WTC11 (cell line): Measurements from ENCODE around the gene OCA2. TPM values are rescaled to one million over a fixed set of nuclear protein-coding genes. Genes with fewer than 3 reads are reported as not detected.

Experiments used
- ATAC-seq: fragments of 200-7000 bp; cut with Tn5 transposase; 2 replicates; pipeline ENCODE4 v1.10.0; 2021; ENCODE audit warnings: mild to moderate bottlenecking, moderate library complexity
- CTCF ChIA-PET: fragments of 300-600 bp; sonication (Branson Sonifier 250); formaldehyde crosslinking; loops from one replicate; lab custom pipeline; 2021; ENCODE audit warnings: antibody characterized with exemption; lab: Charles Lee
- POLR2A ChIA-PET: fragments of 350-600 bp; sonication (Branson Sonifier 250); formaldehyde crosslinking; loops from one replicate; lab custom pipeline; 2021; ENCODE audit warnings: antibody characterized with exemption; lab: Charles Lee
- DNase-seq: peaks from one replicate; pipeline ENCODE4 v3.0.0; 2021; ENCODE audit warnings: low spot score
- H3K27ac Mint-ChIP-seq: 2 replicates; pipeline ENCODE4 v1.8.0; 2021; ENCODE audit warnings: mixed read lengths
- H3K27me3 Mint-ChIP-seq: 2 replicates; pipeline ENCODE4 v1.8.0; 2021; ENCODE audit warnings: low read depth, mild to moderate bottlenecking, moderate library complexity, mixed read lengths
- H3K36me3 Mint-ChIP-seq: 2 replicates; pipeline ENCODE4 v1.8.0; 2021; ENCODE audit warnings: mixed read lengths
- H3K4me1 Mint-ChIP-seq: 2 replicates; pipeline ENCODE4 v1.8.0; 2022; ENCODE audit warnings: mixed read lengths
- H3K4me3 Mint-ChIP-seq: 2 replicates; pipeline ENCODE4 v1.8.0; 2021; ENCODE audit warnings: mild to moderate bottlenecking, moderate library complexity, mixed read lengths
- H3K9me3 Mint-ChIP-seq: 2 replicates; pipeline ENCODE4 v1.8.0; 2021; ENCODE audit warnings: mixed read lengths
- ATF1 ChIP-seq: sonication (generic); formaldehyde crosslinking; IDR thresholded peaks from 2 replicates; pipeline ENCODE4 v1.8.1; 2023; ENCODE audit warnings: mild to moderate bottlenecking, moderate library complexity, missing genetic modification reagents
- CREB1 ChIP-seq: sonication (generic); formaldehyde crosslinking; IDR thresholded peaks from 2 replicates; pipeline ENCODE4 v1.8.0; 2023; ENCODE audit warnings: mild to moderate bottlenecking, missing genetic modification reagents
- ELF4 ChIP-seq: sonication (generic); formaldehyde crosslinking; IDR thresholded peaks from 2 replicates; pipeline ENCODE4 v1.8.1; 2022; ENCODE audit warnings: low read depth, mild to moderate bottlenecking, moderate library complexity, missing genetic modification reagents
- FOXK1 ChIP-seq: sonication (generic); formaldehyde crosslinking; IDR thresholded peaks from 2 replicates; pipeline ENCODE4 v1.8.0; 2022; ENCODE audit warnings: mild to moderate bottlenecking, moderate library complexity, missing genetic modification reagents
- HMGA2 ChIP-seq: fragments of 250-450 bp; sonication (Bioruptor Pico); IDR thresholded peaks from 2 replicates; pipeline ENCODE4 v1.4.0; 2021; ENCODE audit warnings: mild to moderate bottlenecking, moderate library complexity
- JUN ChIP-seq: sonication (generic); formaldehyde crosslinking; IDR thresholded peaks from 2 replicates; pipeline ENCODE4 v1.8.0; 2023; ENCODE audit warnings: mild to moderate bottlenecking, missing genetic modification reagents
- MXD4 ChIP-seq: fragments of 250-450 bp; sonication (Bioruptor Pico); IDR thresholded peaks from 2 replicates; pipeline ENCODE4 v1.8.0; 2021; ENCODE audit warnings: mild to moderate bottlenecking, moderate library complexity, borderline replicate concordance
- NFATC4 ChIP-seq: fragments of 250-450 bp; sonication (Bioruptor Pico); IDR thresholded peaks from 2 replicates; pipeline ENCODE4 v1.9.0; 2021; ENCODE audit warnings: mild to moderate bottlenecking
- NFE2L1 ChIP-seq: sonication (generic); formaldehyde crosslinking; IDR thresholded peaks from 2 replicates; pipeline ENCODE4 v1.8.1; 2023; ENCODE audit warnings: missing genetic modification reagents
- NFYB ChIP-seq: sonication (generic); formaldehyde crosslinking; conservative IDR thresholded peaks from 2 replicates; pipeline ENCODE4 v1.8.0; 2022; ENCODE audit warnings: low read depth, missing genetic modification reagents
- NR3C1 ChIP-seq: sonication (generic); formaldehyde crosslinking; conservative IDR thresholded peaks from 2 replicates; pipeline ENCODE4 v1.8.1; 2023; ENCODE audit warnings: low read depth, mild to moderate bottlenecking, missing genetic modification reagents
- RELA ChIP-seq: sonication (generic); formaldehyde crosslinking; IDR thresholded peaks from 2 replicates; pipeline ENCODE4 v1.8.1; 2022; ENCODE audit warnings: missing genetic modification reagents, mild to moderate bottlenecking, borderline replicate concordance
- SMAD3 ChIP-seq: sonication (generic); formaldehyde crosslinking; IDR thresholded peaks from 2 replicates; pipeline ENCODE4 v1.8.0; 2022; ENCODE audit warnings: missing genetic modification reagents, mild to moderate bottlenecking, borderline replicate concordance
- SOX15 ChIP-seq: fragments of 250-450 bp; sonication (Bioruptor Pico); IDR thresholded peaks from 2 replicates; pipeline ENCODE4 v1.9.0; 2021; ENCODE audit warnings: mild to moderate bottlenecking
- ZNF138 ChIP-seq: sonication (generic); formaldehyde crosslinking; conservative IDR thresholded peaks from 2 replicates; pipeline ENCODE4 v1.8.1; 2022; ENCODE audit warnings: mild to moderate bottlenecking, moderate library complexity, missing genetic modification reagents
- ZNF232 ChIP-seq: sonication (generic); formaldehyde crosslinking; IDR thresholded peaks from 2 replicates; pipeline ENCODE4 v1.8.0; 2022; ENCODE audit warnings: mild to moderate bottlenecking, missing genetic modification reagents
- ZNF416 ChIP-seq: fragments of 250-450 bp; sonication (Bioruptor Pico); IDR thresholded peaks from 2 replicates; pipeline ENCODE4 v1.9.0; 2021; ENCODE audit warnings: mild to moderate bottlenecking, inconsistent platforms
- total RNA-seq: library from RNA; stranded (reverse); gene quantifications from 3 replicates; pipeline ENCODE4 v1.2.3, GENCODE V29; 2021
- TF ChIP-seq, protein P1 (sequence below): sonication (generic); formaldehyde crosslinking; conservative IDR thresholded peaks from 2 replicates; pipeline ENCODE4 v1.8.1; 2022; ENCODE audit warnings: mild to moderate bottlenecking, missing genetic modification reagents
- TF ChIP-seq, protein P2 (sequence below): fragments of 250-450 bp; sonication (Bioruptor Pico); IDR thresholded peaks from 2 replicates; pipeline ENCODE4 v1.8.0; 2021; ENCODE audit warnings: mild to moderate bottlenecking
- TF ChIP-seq, protein P3 (sequence below): sonication (generic); formaldehyde crosslinking; IDR thresholded peaks from 2 replicates; pipeline ENCODE4 v1.8.1; 2022; ENCODE audit warnings: missing genetic modification reagents, borderline replicate concordance
- TF ChIP-seq, protein P4 (sequence below): sonication (generic); formaldehyde crosslinking; IDR thresholded peaks from 2 replicates; pipeline ENCODE4 v1.8.0; 2022; ENCODE audit warnings: mild to moderate bottlenecking, missing genetic modification reagents
- TF ChIP-seq, protein P5 (sequence below): sonication (generic); formaldehyde crosslinking; IDR thresholded peaks from 2 replicates; pipeline ENCODE4 v1.8.1; 2023; ENCODE audit warnings: mild to moderate bottlenecking, missing genetic modification reagents

OCA2 gene
- total RNA-seq, 1 experiment from 2014 or later: 0.39 TPM

DNA sequence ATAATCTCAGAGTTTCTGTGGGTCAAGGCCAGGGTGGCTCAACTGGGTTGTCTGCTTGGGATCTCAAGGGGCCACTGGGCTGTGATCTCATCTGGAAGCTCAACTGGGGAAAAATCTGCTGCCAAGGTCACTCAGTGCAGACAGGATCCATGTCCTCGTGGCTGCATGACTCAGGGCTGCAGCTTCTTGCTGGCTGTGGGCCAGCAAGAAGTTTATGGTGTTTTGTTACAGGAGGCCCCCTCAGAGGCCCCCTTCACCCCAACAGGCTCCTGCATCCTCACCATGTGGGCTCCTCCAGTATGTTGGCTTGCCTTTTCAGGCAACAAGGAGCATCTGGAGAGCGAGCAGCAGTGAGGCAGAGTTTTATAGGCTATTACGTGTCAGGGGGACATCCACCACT lies 14.6 kb downstream of the OCA2 start:
- Mint-ChIP-seq H3K4me3 (no peak overlapping the region), H3K9me3 (peaks cover 21% of the 10 kb centered on the region), H3K36me3 (peaks cover 14% of the 10 kb centered on the region), H3K4me1 (peaks cover 6% of the 10 kb centered on the region; the same call in 1 of the 2 replicates), H3K27me3 (no peaks in the 10 kb centered on the region; the same call in none of the 2 replicates), H3K27ac (no peak overlapping the region)
- CTCF ChIA-PET: interaction anchor here (1.3 kb wide), 1 partner anchor 16 kb away, joined by 3 read pairs; no protein-coding TSS in a partner anchor
- ATAC-seq (no peak), DNase-seq (no peak)
- TF ChIP-seq, protein P1, sequence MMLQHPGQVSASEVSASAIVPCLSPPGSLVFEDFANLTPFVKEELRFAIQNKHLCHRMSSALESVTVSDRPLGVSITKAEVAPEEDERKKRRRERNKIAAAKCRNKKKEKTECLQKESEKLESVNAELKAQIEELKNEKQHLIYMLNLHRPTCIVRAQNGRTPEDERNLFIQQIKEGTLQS: no peak
- TF ChIP-seq, protein P2, sequence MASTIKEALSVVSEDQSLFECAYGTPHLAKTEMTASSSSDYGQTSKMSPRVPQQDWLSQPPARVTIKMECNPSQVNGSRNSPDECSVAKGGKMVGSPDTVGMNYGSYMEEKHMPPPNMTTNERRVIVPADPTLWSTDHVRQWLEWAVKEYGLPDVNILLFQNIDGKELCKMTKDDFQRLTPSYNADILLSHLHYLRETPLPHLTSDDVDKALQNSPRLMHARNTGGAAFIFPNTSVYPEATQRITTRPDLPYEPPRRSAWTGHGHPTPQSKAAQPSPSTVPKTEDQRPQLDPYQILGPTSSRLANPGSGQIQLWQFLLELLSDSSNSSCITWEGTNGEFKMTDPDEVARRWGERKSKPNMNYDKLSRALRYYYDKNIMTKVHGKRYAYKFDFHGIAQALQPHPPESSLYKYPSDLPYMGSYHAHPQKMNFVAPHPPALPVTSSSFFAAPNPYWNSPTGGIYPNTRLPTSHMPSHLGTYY: no peak
- POLR2A ChIA-PET: no interaction called here

DNA sequence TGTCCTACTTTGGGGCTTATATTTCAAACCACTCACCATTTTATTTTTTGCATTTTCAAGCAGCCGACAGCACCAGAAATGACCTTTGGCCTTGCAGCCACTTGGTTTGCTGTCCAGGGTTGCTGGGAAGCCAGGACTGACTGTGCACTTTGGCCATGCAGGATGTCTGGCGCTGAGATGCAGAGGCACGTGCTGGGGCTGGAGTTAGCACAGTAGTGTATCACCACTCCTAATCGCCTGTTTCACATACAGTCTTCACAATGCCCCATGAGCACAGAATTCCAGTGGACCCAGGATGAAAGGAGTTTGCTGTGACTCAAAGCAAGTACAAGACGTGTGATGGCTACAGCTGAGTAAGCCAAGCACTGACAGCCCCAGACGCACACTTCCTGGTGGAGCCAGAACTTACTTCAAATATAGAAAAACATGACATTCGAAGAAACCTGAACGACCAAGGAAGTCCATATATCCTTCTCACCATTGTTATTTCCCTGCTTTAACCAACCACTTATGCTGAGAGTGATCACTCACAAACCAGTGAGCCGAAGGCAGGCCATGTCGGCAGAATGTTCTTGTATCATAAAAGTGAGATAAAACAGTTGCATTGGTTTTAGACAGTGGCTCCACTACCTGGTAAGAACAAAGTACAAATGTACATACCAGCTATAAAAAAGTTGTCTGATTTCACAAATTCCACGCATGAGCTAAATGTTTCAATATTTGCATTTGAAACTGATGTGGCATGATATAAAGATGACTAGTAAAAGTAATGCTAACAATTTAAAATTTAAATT lies 16.0 kb downstream of the OCA2 start:
- Mint-ChIP-seq H3K27ac (no peak overlapping the region), H3K4me3 (no peak overlapping the region), H3K36me3 (peaks cover 2% of the 10 kb centered on the region), H3K9me3 (peaks cover 6% of the 10 kb centered on the region), H3K27me3 (no peaks in the 10 kb centered on the region; the same call in 1 of the 2 replicates)
- ChIA-PET POLR2A (no interaction called here), CTCF (no interaction called here)
- no peak for DNase-seq
- no peak for ATAC-seq
- no peak for TF ChIP-seq ZNF138 (CRISPR knock-in tag)
- TF ChIP-seq ELF4: no peak
- TF ChIP-seq, protein P3, sequence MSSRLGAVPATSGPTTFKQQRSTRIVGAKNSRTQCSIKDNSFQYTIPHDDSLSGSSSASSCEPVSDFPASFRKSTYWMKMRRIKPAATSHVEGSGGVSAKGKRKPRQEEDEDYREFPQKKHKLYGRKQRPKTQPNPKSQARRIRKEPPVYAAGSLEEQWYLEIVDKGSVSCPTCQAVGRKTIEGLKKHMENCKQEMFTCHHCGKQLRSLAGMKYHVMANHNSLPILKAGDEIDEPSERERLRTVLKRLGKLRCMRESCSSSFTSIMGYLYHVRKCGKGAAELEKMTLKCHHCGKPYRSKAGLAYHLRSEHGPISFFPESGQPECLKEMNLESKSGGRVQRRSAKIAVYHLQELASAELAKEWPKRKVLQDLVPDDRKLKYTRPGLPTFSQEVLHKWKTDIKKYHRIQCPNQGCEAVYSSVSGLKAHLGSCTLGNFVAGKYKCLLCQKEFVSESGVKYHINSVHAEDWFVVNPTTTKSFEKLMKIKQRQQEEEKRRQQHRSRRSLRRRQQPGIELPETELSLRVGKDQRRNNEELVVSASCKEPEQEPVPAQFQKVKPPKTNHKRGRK (CRISPR knock-in tag): no peak
- TF ChIP-seq NFATC4 (CRISPR knock-in tag): no peak
- TF ChIP-seq ZNF232 (CRISPR knock-in tag): no peak
- no peak for TF ChIP-seq MXD4 (CRISPR knock-in tag)
- no peak for TF ChIP-seq SMAD3 (CRISPR knock-in tag)
- TF ChIP-seq RELA (CRISPR knock-in tag): no peak
- TF ChIP-seq, protein P4, sequence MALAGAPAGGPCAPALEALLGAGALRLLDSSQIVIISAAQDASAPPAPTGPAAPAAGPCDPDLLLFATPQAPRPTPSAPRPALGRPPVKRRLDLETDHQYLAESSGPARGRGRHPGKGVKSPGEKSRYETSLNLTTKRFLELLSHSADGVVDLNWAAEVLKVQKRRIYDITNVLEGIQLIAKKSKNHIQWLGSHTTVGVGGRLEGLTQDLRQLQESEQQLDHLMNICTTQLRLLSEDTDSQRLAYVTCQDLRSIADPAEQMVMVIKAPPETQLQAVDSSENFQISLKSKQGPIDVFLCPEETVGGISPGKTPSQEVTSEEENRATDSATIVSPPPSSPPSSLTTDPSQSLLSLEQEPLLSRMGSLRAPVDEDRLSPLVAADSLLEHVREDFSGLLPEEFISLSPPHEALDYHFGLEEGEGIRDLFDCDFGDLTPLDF (CRISPR knock-in tag): no peak
- TF ChIP-seq ATF1 (CRISPR knock-in tag): no peak
- no peak for TF ChIP-seq FOXK1 (CRISPR knock-in tag)
- TF ChIP-seq SOX15: no peak
- no peak for TF ChIP-seq ZNF416 (CRISPR knock-in tag)
- TF ChIP-seq NFE2L1 (CRISPR knock-in tag): no peak
- no peak for TF ChIP-seq CREB1 (CRISPR knock-in tag)
- TF ChIP-seq JUN (CRISPR knock-in tag): no peak
- TF ChIP-seq NR3C1 (CRISPR knock-in tag): no peak
- TF ChIP-seq, protein P5, sequence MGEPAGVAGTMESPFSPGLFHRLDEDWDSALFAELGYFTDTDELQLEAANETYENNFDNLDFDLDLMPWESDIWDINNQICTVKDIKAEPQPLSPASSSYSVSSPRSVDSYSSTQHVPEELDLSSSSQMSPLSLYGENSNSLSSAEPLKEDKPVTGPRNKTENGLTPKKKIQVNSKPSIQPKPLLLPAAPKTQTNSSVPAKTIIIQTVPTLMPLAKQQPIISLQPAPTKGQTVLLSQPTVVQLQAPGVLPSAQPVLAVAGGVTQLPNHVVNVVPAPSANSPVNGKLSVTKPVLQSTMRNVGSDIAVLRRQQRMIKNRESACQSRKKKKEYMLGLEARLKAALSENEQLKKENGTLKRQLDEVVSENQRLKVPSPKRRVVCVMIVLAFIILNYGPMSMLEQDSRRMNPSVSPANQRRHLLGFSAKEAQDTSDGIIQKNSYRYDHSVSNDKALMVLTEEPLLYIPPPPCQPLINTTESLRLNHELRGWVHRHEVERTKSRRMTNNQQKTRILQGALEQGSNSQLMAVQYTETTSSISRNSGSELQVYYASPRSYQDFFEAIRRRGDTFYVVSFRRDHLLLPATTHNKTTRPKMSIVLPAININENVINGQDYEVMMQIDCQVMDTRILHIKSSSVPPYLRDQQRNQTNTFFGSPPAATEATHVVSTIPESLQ: no peak
- no peak for TF ChIP-seq HMGA2
- no peak for TF ChIP-seq NFYB (CRISPR knock-in tag)
- TF ChIP-seq, all 79 proteins: peak for 0
- peaks cover 6% of the 10 kb centered on the region; the same call in 1 of the 2 replicates for H3K4me1 Mint-ChIP-seq
